HG03095 (cell line): ENCODE data around the gene PCSK2.

ENCODE experiments used
- ATAC-seq: cut with Tn5 transposase; IDR thresholded peaks from one replicate; pipeline ENCODE4 v1.9.1; 2021; ENCODE audit warnings: moderate library complexity; ENCODE audit not compliant: unreplicated experiment

Gene PCSK2

DNA sequence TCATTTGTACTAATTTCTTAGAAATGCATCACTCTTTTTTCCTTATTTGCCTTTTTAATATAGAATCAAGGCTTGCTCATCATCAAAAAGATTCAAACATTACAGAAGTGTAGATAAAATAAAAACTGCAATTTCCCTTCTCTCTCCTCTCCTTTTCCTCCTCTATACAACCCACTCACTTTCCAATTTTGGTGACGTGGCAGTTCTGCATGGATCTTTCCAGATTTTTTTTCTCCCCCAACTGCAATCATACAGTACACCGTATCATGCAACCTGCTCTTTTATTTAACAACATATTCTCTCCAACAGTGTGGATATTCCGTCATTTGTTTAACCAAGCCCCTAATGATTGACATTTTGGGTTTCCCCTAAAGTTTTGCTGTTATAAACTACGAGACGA lies 163.8 kb downstream of the PCSK2 start:
- ATAC-seq: no peak

DNA sequence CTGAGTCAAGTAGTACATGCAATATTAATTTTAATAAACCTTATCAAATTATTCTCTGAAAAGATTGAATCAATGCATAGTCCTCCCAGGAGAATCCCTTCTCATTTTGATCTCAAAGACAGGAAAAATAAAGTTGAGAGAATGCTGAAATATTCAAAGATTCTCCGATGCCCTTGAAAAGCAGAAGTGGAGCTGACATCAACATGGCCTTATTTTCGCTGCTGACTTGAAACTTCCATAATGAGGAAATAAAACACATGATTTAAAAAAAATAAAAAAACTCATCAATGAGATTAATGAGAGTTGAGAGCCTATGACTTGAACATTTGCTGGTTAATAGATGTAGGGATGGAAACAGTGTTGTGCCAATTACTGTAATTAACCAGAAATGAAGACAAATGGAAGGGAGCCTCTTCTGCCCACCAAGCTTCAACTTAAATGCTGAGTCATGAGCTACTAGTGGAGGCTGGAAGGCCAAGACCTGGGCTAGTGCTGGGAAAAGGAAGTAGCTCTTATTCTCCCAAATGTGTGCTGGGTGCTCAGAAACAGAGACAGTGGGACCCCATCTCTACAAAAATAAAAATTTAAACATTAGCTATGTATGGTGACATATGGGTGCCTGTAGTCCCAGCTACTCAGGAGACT lies 164.4 kb downstream of the PCSK2 start:
- ATAC-seq: no peak

DNA sequence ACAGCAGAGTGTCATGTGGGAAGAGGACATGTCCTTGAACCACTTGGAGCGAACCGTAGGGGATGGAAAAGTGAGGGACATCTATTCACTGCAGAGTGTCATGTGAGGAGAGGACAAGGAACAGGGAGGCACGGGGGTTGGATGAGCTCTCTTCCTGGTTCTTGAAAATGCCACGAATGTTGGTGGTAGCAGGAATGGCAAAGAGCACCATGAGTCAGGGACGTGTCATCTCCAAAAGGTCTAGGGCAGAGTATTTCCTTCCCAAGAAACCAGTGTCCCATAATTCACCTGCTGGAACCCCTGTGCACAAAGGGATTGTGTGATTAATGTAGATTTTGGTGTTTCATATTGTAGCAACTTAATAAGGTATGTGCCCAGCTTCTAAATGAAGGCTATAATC lies 167.6 kb downstream of the PCSK2 start:
- no peak for ATAC-seq

DNA sequence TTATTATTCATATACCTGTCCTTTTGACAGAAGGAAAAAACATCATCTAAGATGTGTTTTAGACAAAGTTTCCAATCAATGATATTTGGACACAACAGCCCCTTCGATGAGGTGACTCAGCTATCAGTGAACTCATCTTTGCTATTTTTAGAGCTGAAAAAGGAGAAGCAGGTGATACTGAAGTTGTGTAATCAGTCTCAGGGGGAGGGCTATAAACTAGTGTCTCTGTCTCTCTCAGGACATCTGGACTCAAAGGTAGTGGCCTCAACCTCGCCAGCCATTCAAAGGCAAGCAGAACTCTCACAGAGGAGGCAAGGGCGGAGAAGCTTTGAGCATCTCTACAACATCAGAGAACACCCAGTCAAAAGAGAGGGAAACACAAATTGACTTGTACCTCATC lies 168.9 kb downstream of the PCSK2 start:
- ATAC-seq: peak; percentile 73

DNA sequence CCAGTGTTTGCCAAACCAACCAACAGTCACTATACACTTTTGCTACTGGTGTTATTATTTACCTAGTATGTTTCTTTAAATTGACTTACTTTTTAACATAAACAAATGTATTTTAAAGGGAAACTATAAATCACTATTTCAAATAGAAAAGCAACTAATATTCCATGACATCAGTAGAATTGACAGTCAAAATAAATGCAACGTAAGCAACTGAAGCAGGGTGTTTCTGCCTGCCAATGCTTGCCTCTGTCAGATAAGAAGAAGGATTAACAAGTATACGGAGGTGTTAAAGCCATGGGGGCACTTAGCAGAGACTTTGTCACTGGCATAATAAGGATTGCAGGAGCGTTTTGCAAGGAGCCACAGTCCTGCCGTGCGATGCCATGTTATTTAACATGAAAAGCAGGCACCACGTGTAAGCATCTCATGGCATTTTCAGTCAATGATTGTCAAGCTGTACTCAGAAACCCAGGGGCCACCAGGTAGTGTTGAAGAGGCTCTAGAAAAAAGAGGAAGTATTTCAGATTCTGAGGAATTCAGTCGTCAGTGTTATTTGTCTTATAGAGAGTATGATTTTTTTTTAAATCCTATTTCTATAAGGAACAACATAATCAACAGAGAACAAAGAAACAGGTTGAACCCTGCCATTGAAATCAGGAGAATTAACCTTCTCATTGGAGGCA lies 172.6 kb downstream of the PCSK2 start:
- no peak for ATAC-seq

- no peak for ATAC-seq
Measured at GRCh38 chr20:17403461-17403860, 176.6 kb downstream of the PCSK2 start.

GRCh38 chr20:17406051-17406590 lies 179.3 kb downstream of the PCSK2 start:
- no peak for ATAC-seq

GRCh38 chr20:17407550-17407949 lies 180.7 kb downstream of the PCSK2 start:
- ATAC-seq: no peak

- no peak for ATAC-seq
Measured at GRCh38 chr20:17417225-17417624, 190.4 kb downstream of the PCSK2 start.

DNA sequence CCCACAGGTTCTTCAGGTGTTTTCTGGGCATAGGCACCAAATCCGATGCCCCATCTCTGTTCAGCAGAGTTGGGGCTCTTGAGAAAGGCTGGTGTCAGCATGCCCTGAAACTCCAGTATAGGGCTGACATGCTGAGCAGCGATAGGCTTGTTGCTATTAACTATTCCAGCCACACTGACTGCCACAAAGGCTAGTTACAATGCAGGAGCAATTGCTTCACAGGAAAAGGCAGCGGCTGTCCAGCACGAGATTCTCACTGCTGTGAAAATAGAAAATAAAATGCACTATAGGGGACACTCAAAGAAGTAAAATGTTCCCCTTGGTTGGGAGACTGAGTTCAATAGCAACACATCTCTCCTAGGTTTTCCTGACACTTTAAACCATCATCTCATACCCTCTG lies 191.9 kb downstream of the PCSK2 start:
- no peak for ATAC-seq

GRCh38 chr20:17419479-17420041 lies 192.7 kb downstream of the PCSK2 start:
- no peak for ATAC-seq

DNA sequence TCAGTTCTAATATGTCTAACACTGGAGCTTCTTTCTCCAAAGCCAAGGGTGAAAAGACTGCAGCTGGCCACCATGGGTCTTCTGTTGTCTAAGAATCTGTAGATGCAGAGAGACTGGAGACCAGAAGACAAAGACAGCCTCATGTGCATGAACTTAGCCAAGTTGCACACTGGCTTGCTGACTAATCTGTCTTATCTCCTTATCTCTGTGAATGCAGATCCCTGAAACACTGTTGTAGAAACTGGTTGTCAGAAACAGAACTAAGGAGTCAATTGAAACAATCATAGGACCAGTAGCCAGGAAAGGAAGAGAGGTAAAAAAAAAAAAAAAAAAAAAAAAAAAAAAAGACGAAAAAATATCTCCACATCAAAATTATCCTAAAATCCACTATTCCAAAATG lies 194.7 kb downstream of the PCSK2 start:
- ATAC-seq: no peak

DNA sequence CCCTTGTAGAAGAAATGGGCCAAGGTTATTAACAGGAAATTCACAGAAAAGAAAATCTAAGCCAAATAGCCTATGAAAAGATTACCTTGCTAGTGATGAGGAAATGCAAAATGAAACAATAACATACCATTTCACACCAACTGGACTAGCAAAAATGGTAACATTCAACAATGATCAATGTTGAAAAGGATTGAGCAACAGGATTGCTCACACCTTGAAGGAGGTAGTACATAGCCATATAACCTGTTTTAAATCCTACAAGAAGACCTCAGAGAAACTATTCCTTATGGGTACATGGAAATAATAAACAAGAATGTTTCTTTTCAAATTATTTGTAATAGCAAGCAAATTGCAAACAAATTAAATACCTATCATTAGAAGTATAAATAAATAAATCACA lies 196.9 kb downstream of the PCSK2 start:
- no peak for ATAC-seq

- no peak for ATAC-seq
Measured at GRCh38 chr20:17427638-17428037, 200.8 kb downstream of the PCSK2 start.

DNA sequence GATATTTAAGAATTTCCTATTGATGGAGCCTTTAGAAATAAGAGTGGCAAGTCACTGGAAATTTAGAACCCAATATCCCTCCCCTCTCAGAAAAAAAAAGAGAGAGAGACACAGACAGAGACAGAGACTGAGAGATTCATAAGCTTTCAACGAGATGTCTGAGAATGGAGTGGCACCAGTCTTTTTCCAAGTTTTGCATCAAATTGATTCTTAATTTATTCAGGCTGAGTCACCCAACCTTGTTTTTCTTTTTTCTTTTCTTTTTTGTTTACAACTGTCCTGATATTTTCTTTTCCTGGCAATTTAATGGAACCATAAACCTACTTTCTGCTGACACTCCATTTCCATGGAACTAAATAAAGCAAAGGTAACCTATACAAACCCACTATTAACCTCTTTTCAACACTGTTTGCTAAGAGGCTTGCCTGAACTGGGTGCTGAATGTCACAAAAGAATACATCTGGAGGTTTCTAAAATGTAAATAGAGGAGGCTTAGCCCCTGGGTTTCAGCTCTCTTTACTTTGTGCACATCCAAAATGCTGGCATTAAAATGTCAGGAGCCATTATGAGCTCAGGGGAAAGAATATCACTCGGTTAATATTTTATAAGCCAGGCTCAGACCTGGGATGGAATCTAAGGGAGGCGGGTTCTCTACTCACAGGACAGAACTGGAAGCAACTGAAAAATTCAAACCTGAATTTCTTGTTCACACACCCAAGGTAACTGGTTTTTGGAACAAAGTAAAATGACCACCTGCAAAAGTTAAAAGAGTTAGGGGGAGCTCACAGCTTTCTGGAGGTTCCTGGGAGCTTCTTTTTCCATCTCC lies 203.5 kb downstream of the PCSK2 start:
- no peak for ATAC-seq

GRCh38 chr20:17431621-17432364 lies 205.0 kb downstream of the PCSK2 start:
- ATAC-seq: no peak

- ATAC-seq: no peak
Measured at GRCh38 chr20:17436664-17437063, 209.8 kb downstream of the PCSK2 start.

DNA sequence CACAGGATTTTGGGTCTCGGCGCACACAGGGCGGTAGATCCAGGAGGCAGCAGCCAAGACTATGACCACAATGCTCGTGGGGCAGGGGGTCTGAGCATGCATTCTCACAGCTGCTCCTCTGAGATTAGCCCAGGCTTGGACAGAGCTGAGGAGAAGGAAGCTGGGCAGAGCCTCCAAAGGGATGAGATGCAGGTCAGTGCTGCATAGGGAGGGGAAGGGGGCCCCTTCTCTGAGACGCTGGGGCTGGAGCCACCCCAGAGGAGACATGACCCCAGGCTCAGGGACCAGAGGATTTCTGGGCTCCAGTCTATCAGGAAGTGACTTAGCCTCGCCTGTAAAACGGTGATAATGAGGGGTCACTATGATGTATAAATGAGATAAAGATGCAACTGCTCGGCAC lies 210.4 kb downstream of the PCSK2 start:
- ATAC-seq: no peak

DNA sequence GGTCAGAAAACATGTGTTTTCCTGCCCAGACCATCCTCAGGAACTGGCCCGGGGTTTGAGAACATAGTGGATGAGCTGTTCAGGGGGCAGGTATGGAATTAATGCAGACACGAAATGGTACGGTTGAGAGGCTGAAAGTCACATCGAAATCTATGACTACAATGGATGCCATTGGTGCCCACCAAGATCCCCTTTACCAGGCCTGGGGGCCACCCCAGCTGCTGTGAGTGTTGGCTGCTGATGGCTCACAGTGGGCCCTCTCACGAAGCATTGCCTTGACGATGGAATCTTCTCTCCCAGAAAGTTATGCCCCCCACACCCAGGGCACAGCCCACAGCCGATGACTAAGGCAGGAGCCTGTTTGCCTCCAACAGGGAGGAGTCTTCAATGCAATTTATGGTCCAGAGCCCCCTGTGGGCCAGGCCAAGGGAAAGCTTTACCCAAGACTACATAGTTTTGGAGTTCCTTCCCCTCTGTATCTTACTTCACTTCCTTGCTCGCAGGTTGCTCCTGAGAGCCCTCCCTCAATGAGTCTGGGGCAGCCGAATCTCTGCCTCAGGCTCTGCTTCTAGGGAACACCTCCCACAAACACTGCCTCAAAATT lies 211.7 kb downstream of the PCSK2 start:
- ATAC-seq: no peak

- no peak for ATAC-seq
Measured at GRCh38 chr20:17439616-17440296, 212.9 kb downstream of the PCSK2 start.
